ENCODE data around the gene YES1. TPM values are rescaled to one million over a fixed set of nuclear protein-coding genes. Genes with fewer than 3 reads are reported as not detected.
A peak's percentile ranks its signal among the peaks of the same experiment; 100 is the strongest.

YES1 gene
- total and polyA plus RNA-seq, 2 donors from 2014 or later: 12.6 to 48.5 TPM

DNA sequence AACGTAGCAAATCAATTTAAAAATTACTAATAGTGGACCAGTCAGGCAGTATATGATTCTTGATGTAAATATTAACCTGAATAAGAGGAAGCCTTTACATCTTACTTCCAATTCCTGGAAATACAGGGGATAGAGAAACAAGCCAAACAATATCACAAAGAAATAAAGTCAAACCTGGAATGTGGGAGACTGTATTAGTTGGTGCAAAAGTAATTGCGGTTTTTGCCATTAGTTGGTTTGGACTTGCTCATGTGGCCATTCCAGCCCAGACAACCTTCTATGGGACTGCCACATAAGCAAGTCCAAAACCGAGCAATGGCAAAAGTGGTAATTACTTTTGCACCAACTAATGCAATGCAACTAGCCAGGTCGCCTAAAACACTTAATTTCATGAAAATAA, 38.9 kb upstream of the YES1 start:
- DNase-seq (no peak), FAIRE-seq (no peak)
- no peaks in the 10 kb centered on the region for H3K27me3 ChIP-seq (ENCODE audit: control insufficient read depth, insufficient read depth, low read length)
- H3K9me3 ChIP-seq (ENCODE audit: control insufficient read depth in 2 of 3, insufficient read depth in 1 of 3, low read length in 3 of 3): no peaks in the 10 kb centered on the region
- H3K36me3 ChIP-seq (ENCODE audit: control insufficient read depth in 2 of 3, insufficient read depth in 3 of 3, low read length in 3 of 3): no peaks in the 10 kb centered on the region
- H3K4me3 ChIP-seq (ENCODE audit: low read length in 3 of 3): no peak overlapping the region
- H3K27ac ChIP-seq (ENCODE audit: low read depth in 2 of 2, low read length in 2 of 2): no peak overlapping the region
- intact Hi-C loops (cut with DNase I): no loop called here
- TF ChIP-seq, protein P1, sequence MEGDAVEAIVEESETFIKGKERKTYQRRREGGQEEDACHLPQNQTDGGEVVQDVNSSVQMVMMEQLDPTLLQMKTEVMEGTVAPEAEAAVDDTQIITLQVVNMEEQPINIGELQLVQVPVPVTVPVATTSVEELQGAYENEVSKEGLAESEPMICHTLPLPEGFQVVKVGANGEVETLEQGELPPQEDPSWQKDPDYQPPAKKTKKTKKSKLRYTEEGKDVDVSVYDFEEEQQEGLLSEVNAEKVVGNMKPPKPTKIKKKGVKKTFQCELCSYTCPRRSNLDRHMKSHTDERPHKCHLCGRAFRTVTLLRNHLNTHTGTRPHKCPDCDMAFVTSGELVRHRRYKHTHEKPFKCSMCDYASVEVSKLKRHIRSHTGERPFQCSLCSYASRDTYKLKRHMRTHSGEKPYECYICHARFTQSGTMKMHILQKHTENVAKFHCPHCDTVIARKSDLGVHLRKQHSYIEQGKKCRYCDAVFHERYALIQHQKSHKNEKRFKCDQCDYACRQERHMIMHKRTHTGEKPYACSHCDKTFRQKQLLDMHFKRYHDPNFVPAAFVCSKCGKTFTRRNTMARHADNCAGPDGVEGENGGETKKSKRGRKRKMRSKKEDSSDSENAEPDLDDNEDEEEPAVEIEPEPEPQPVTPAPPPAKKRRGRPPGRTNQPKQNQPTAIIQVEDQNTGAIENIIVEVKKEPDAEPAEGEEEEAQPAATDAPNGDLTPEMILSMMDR (IDR thresholded peaks at IDR 0.05; ENCODE audit: borderline replicate concordance, extremely low read depth, insufficient read depth): no peak
- H3K4me1 ChIP-seq (ENCODE audit: control insufficient read depth in 2 of 3, insufficient read depth in 2 of 3, low read depth in 1 of 3, low read length in 3 of 3): peaks cover 0 to 12% (median 2%) of the 10 kb centered on the region in 3 donors
- H3K9ac ChIP-seq (ENCODE audit: low read length in 3 of 3): no peak overlapping the region

DNA sequence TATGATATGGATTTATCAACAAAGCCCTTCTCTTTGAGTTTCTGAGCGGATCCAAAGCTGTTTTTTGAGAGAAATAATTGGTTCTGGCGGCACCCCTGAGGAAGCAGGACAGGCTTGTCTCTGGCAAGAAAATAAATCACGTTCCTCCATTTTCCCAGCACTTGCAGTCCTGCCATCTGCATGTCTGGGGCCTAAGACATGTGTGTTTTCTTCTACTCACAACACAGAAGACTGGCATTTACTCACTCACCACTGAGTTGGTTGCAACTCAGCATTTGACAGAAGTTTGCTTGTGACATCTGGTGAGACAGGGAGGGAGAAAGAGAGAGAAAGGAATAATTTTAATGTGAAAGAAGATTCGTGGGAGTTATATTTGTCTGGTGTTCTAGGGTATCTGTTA, 37.0 kb upstream of the YES1 start:
- intact Hi-C loops (cut with DNase I): no loop called here
- FAIRE-seq (no peak), DNase-seq (no peak)
- H3K9ac ChIP-seq (ENCODE audit: low read length in 3 of 3): no peak overlapping the region
- H3K27me3 ChIP-seq (ENCODE audit: control insufficient read depth, insufficient read depth, low read length): no peaks in the 10 kb centered on the region
- H3K4me1 ChIP-seq (ENCODE audit: control insufficient read depth in 2 of 3, insufficient read depth in 2 of 3, low read depth in 1 of 3, low read length in 3 of 3): peaks cover 0 to 12% (median 2%) of the 10 kb centered on the region in 3 donors
- H3K9me3 ChIP-seq (ENCODE audit: control insufficient read depth in 2 of 3, insufficient read depth in 1 of 3, low read length in 3 of 3): no peaks in the 10 kb centered on the region
- no peaks in the 10 kb centered on the region for H3K36me3 ChIP-seq (ENCODE audit: control insufficient read depth in 2 of 3, insufficient read depth in 3 of 3, low read length in 3 of 3)
- TF ChIP-seq, protein P1 (IDR thresholded peaks at IDR 0.05; ENCODE audit: borderline replicate concordance, extremely low read depth, insufficient read depth): no peak
- H3K27ac ChIP-seq (ENCODE audit: low read depth in 2 of 2, low read length in 2 of 2): peak overlapping the region; percentile 83 to 89
- no peak overlapping the region for H3K4me3 ChIP-seq (ENCODE audit: low read length in 3 of 3)

DNA sequence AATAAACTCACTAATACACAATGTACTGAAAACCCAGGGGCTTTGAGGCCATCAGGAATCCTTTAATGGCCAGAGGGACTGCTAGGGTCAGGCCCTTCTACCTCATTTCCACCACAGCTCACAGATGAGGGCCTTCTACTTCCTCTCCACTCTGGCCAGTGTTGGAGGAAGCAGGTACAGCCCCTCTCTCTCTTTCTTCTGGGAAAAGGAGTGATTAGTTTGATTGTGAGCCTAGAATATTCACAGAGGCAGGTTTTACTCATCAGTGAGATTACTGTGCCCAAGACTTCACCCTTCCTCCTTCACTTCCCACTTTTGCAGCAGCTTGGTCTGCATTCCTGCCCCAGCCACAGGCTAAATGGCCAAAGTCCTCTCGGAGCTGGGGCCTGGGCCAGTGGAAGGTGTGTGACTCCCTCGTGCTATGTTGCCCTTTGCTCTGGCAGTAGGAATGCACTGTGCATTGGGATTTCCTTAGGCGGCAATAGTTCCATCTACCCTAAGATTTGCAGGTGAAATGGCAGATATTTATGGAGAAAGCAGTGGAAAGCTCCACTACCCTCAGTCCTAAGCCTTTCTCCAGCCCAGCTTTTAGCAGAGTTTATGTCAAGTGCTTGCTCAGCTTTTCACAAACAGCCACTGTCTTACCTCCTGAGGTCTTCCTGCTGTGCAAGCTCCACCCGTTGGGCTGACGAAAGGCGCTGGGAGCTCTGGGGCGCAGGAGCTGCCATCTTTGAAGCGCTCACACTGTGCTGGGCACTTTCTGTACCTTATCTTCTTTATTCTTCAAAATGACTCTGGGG, 36.2 kb upstream of the YES1 start:
- intact Hi-C loops (cut with DNase I): no loop called here
- FAIRE-seq (no peak), DNase-seq (peak in 3 of 5 donors; percentile 15 to 59 (median 22))
- Histone ChIP-seq H3K4me1 (ENCODE audit: control insufficient read depth in 2 of 3, insufficient read depth in 2 of 3, low read depth in 1 of 3, low read length in 3 of 3) (peaks cover 0 to 12% (median 2%) of the 10 kb centered on the region in 3 donors), H3K9me3 (ENCODE audit: control insufficient read depth in 2 of 3, insufficient read depth in 1 of 3, low read length in 3 of 3) (no peaks in the 10 kb centered on the region), H3K27me3 (ENCODE audit: control insufficient read depth, insufficient read depth, low read length) (no peaks in the 10 kb centered on the region), H3K4me3 (ENCODE audit: low read length in 3 of 3) (no peak overlapping the region), H3K9ac (ENCODE audit: low read length in 3 of 3) (no peak overlapping the region), H3K27ac (ENCODE audit: low read depth in 2 of 2, low read length in 2 of 2) (peak overlapping the region; percentile 83 to 89), H3K36me3 (ENCODE audit: control insufficient read depth in 2 of 3, insufficient read depth in 3 of 3, low read length in 3 of 3) (no peaks in the 10 kb centered on the region)
- TF ChIP-seq, protein P1 (IDR thresholded peaks at IDR 0.05; ENCODE audit: borderline replicate concordance, extremely low read depth, insufficient read depth): no peak
